ENCODE results near the gene SLC10A4.
"Not testable (repeated sequence)": the region's sequence is repeated elsewhere in the genome, so short reads cannot be mapped to it uniquely, and the experiment has no call there.

SLC10A4 gene, protein sequence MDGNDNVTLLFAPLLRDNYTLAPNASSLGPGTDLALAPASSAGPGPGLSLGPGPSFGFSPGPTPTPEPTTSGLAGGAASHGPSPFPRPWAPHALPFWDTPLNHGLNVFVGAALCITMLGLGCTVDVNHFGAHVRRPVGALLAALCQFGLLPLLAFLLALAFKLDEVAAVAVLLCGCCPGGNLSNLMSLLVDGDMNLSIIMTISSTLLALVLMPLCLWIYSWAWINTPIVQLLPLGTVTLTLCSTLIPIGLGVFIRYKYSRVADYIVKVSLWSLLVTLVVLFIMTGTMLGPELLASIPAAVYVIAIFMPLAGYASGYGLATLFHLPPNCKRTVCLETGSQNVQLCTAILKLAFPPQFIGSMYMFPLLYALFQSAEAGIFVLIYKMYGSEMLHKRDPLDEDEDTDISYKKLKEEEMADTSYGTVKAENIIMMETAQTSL

DNA sequence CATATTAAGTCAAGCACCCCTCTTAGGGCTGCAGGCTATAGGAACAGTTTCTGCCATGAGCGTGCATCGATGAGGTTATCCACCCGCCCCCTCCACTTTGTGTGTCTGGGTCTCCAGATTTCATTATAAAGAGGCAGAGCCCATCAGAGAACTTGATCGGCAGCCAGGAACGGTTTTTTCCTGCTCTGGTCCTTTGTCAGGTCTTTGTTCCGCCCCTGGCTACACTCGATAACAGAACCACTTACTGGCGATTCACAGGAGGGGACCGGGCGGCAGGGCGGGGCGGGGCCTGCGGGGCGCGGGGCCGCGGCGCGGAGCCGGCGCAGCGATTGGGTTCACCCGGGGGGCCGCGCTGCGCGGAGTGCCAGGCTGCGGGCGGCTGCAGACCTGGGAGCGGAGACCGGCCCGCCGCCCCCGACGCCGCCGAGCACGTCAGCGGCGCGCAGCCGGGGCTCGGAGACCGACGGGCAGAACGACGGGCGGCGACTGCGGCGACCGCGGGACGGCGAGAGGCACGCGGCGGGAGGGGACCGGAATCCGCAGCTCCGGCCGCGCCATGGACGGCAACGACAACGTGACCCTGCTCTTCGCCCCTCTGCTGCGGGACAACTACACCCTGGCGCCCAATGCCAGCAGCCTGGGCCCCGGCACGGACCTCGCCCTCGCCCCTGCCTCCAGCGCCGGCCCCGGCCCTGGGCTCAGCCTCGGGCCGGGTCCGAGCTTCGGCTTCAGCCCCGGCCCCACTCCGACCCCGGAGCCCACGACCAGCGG, at the start of gene SLC10A4:
Gene SLC10A4 (plus strand): TSS at position 338 of the 771 bp plus-strand sequence. CDS start 219 bp downstream, at position 557.
- Mint-ChIP-seq H3K36me3 (peaks cover 0 to 3% of the 10 kb centered on the region in 2 donors), H3K4me3 (peak within 1 kb of the TSS; percentile 66 to 74), H3K9me3 (peaks cover 0 to 3% of the 10 kb centered on the region in 2 donors), H3K4me1 (peaks cover 9 to 15% of the 10 kb centered on the region in 2 donors), H3K27ac (peak within 1 kb of the TSS; percentile 63), H3K27me3 (peaks cover 46 to 52% of the 10 kb centered on the region in 2 donors)
- DNase-seq (no peak), ATAC-seq (replicated peaks) (peak; percentile 25 to 36)

DNA sequence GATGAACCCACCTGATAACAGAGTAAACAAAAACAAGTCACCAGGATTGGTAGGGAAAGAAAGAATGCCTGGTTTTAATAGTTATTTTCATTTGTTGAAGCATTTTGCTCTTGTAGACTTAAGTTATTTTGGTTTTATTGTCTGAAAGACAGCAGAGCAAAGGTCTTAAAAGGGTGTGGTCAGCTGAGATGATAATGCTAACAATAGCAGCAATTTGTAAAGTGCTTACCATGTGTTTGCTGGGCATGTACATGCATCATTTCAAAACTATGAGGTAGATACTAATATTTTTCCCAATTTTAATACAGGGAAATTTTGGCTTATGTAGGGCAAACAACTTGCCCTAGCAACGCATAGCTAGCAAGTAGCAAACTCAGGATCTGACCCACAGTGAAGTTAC, 46.8 kb upstream of the SLC10A4 start:
- DNase-seq: no peak
- H3K27me3 Mint-ChIP-seq: no peaks in the 10 kb centered on the region
- no peak for ATAC-seq (replicated peaks)
- H3K4me3 Mint-ChIP-seq: no peak overlapping the region
- H3K36me3 Mint-ChIP-seq: peaks cover 2 to 4% of the 10 kb centered on the region in 2 donors
- no peak overlapping the region for H3K27ac Mint-ChIP-seq
- peaks cover 4% of the 10 kb centered on the region in 2 donors for H3K9me3 Mint-ChIP-seq
- H3K4me1 Mint-ChIP-seq: peaks cover 6 to 13% of the 10 kb centered on the region in 2 donors

DNA sequence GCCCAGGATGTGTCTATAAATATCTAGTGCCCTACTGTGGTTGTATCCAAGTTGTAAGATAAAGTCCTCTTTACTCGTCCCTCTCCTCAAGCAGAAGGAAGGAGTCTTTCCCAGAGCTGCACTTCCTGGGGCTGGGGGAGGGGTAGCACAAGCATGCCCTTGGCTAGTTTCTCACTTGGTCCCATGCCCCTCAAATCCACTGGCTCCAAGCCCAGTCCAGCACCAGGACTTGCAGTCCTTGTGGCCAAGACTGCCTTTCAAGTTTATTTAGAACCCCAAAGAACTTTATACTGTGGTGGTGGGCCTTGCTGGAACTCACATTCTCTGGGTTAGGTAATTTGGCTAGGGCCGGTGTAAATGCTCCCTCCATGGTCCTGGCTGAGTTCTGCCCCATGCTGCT, 43.2 kb upstream of the SLC10A4 start:
- peaks cover 4% of the 10 kb centered on the region in 2 donors for H3K9me3 Mint-ChIP-seq
- peaks cover 2 to 4% of the 10 kb centered on the region in 2 donors for H3K36me3 Mint-ChIP-seq
- H3K4me3 Mint-ChIP-seq: no peak overlapping the region
- no peak overlapping the region for H3K27ac Mint-ChIP-seq
- no peak for ATAC-seq (replicated peaks)
- H3K27me3 Mint-ChIP-seq: no peaks in the 10 kb centered on the region
- peaks cover 3 to 5% of the 10 kb centered on the region in 2 donors for H3K4me1 Mint-ChIP-seq
- no peak for DNase-seq

DNA sequence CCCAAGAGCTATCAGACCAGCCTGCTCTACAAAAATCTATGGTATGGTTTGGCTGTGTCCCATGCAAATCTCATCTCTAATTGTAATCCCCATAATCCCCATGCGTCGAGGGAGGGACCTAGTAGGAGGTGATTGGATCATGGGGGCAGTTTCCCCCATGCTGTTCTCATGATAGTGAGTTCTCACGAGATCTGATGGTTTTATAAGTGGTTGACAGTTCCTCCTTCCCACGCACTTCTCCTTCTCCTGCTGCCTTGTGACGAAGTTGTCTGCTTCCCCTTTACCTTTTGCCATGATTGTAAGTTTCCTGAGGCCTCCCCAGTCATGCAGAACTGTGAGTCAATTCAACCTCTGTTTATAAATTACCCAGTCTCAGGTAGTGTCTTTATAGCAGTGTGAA, 42.2 kb upstream of the SLC10A4 start:
- not testable (repeated sequence) for H3K27me3 Mint-ChIP-seq, DNase-seq, H3K4me1 Mint-ChIP-seq, H3K36me3 Mint-ChIP-seq, H3K4me3 Mint-ChIP-seq, H3K9me3 Mint-ChIP-seq
- peak; percentile 33 to 47 for ATAC-seq (replicated peaks)
- peak overlapping the region; percentile 11 for H3K27ac Mint-ChIP-seq

DNA sequence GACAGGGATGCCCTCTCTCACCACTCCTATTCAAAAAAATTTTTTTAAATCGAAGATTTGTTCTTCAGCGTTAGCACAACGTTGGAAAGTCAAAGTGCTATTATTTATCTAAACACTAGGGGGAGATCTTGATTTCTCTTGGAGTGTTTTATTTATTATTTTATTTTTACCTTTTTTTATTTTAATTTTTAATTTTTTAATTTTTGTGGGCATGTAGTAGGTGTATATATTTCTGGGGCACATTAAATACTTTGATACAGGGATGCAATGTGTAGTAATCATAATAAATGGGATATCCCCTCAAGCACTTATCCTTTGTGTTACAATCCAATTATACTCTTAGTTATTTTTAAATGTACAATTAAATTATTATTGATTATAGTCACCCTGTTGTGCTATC, 37.4 kb upstream of the SLC10A4 start:
- no peak overlapping the region for H3K27ac Mint-ChIP-seq
- H3K4me1 Mint-ChIP-seq: peaks cover 0 to 3% of the 10 kb centered on the region in 2 donors
- DNase-seq (no peak), ATAC-seq (replicated peaks) (no peak)
- peaks cover 3 to 4% of the 10 kb centered on the region in 2 donors for H3K9me3 Mint-ChIP-seq
- H3K4me3 Mint-ChIP-seq: no peak overlapping the region
- H3K27me3 Mint-ChIP-seq: no peaks in the 10 kb centered on the region
- H3K36me3 Mint-ChIP-seq: peaks cover 2 to 4% of the 10 kb centered on the region in 2 donors

DNA sequence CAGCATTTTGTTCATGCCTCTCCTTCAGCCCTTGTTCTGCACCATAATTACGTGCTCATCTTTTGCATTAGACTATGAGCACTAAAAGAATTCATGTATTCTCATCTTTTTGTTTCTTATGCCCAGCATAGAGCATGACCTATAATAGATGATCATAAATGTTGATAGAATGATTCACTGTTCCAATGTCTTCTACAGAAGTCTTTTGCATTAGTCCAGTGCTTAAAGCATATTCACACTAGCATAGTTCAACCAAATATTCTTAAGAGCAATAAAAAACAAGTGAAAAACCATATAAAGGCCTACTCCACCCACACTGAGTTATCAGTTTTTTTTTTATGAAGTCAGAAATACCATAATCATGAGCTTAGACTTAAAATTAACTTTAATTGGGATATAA, 36.5 kb upstream of the SLC10A4 start:
- no peaks in the 10 kb centered on the region for H3K36me3 Mint-ChIP-seq
- no peak overlapping the region for H3K27ac Mint-ChIP-seq
- no peak overlapping the region for H3K4me3 Mint-ChIP-seq
- no peaks in the 10 kb centered on the region for H3K4me1 Mint-ChIP-seq
- no peaks in the 10 kb centered on the region for H3K9me3 Mint-ChIP-seq
- no peaks in the 10 kb centered on the region for H3K27me3 Mint-ChIP-seq
- DNase-seq (no peak), ATAC-seq (replicated peaks) (no peak)

DNA sequence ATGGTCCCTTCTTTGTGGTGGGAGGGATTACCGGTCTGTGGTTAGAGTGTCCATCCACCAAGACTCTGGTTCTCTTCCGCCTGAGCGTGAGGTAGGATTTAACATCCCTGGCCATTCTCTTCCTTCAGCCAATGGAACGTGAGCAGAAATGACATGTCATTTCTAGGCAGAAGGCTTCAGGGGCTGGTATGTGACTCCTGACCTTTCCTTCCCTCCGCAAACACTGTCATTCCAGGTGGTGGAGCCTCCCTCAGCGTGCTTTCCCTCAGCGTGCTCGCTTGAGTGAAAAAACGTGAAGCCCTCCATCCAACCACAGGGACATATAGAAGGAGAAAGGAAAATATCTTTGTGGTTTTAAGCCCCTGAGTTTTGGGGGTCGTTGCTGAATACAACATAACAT, 34.0 kb upstream of the SLC10A4 start:
- no peak overlapping the region for H3K4me3 Mint-ChIP-seq
- H3K27ac Mint-ChIP-seq: no peak overlapping the region
- no peaks in the 10 kb centered on the region for H3K27me3 Mint-ChIP-seq
- H3K36me3 Mint-ChIP-seq: no peaks in the 10 kb centered on the region
- H3K9me3 Mint-ChIP-seq: no peaks in the 10 kb centered on the region
- DNase-seq (no peak), ATAC-seq (replicated peaks) (no peak)
- no peaks in the 10 kb centered on the region for H3K4me1 Mint-ChIP-seq

DNA sequence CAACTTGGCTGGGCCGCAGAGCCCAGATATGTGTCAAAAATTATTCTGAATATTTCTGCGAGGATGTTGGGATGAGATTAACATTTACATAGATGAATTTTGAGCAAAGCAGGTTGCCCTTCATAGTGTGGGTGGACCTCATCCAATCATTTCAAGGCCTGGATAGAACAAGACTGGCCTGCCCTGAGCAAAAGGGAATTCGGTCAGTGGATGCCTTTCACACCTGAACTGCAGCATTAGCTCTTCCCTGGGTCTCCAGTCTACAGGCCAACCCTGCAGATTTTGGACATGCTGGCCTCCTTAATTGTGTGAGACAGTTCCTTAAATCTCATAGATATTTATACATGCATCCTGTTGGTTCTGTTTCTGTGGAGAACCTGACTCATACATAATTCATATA, 32.4 kb upstream of the SLC10A4 start:
- no peak for ATAC-seq (replicated peaks)
- H3K4me3 Mint-ChIP-seq: no peak overlapping the region
- H3K27ac Mint-ChIP-seq: no peak overlapping the region
- no peaks in the 10 kb centered on the region for H3K9me3 Mint-ChIP-seq
- H3K27me3 Mint-ChIP-seq: no peaks in the 10 kb centered on the region
- H3K4me1 Mint-ChIP-seq: no peaks in the 10 kb centered on the region
- no peaks in the 10 kb centered on the region for H3K36me3 Mint-ChIP-seq
- DNase-seq: no peak

DNA sequence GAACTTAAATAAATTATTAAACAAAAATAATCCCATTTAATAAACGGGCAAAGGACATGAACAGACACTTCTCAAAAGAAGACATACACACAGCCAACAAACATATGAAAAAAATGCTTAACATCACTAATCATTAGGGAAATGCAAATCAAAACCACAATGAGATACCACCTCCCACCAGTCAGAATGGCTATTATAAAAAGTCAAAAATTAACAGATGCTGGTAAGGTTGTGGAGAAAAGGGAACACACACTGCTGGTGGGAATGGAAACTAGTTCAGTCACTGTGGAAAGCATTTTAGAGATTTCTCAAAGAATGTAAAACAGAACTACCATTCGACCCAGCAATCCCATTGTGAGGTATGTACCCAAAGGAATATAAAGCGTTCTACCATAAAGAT, 31.5 kb upstream of the SLC10A4 start:
- H3K4me3 Mint-ChIP-seq; H3K4me1 Mint-ChIP-seq; H3K9me3 Mint-ChIP-seq; ATAC-seq (replicated peaks); H3K36me3 Mint-ChIP-seq; DNase-seq; H3K27me3 Mint-ChIP-seq; H3K27ac Mint-ChIP-seq: not testable (repeated sequence)

DNA sequence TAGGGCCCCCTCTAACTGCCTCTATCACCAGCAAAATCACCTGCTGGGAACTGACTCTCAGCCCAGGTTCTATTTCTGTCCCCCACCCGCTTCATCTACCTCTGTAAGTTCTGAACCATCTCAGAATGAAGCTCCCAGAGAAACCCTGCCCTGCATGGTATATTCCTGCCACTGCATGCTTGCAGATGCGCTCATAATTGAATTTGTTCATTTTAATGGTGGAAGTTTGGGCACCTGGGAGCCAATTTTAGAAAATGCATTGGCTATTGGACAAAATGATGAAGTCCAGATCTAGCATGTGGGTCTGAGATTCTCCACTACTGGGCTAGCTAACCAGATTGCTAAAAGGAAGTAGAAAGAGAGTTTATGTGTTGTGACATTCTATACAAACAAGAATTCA, 28.6 kb upstream of the SLC10A4 start:
- ATAC-seq (replicated peaks): no peak
- no peak overlapping the region for H3K4me3 Mint-ChIP-seq
- no peaks in the 10 kb centered on the region for H3K27me3 Mint-ChIP-seq
- H3K4me1 Mint-ChIP-seq: no peaks in the 10 kb centered on the region
- no peak overlapping the region for H3K27ac Mint-ChIP-seq
- peaks cover 0 to 4% of the 10 kb centered on the region in 2 donors for H3K36me3 Mint-ChIP-seq
- peaks cover 4% of the 10 kb centered on the region in 2 donors for H3K9me3 Mint-ChIP-seq
- DNase-seq: no peak

DNA sequence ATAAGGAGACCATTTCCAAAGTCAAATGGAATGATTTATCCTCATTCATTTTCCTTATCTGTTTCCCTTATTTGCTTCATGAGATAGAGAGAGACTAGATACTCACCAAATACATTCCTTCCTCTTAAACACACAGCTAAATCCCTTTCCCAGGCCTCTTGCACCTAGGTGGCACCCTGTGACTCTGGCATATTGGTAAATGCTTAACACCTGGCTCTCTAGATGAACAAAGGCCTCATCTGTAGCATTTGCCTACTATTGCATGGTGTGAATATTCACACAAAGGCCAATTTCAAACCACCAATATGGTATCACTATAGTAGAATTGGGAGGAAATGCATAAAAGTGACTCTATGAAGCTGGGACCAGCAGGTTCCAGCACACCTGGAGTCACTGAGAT, 22.1 kb upstream of the SLC10A4 start:
- no peaks in the 10 kb centered on the region for H3K4me1 Mint-ChIP-seq
- H3K9me3 Mint-ChIP-seq: peaks cover 4 to 9% of the 10 kb centered on the region in 2 donors
- no peaks in the 10 kb centered on the region for H3K27me3 Mint-ChIP-seq
- no peak overlapping the region for H3K4me3 Mint-ChIP-seq
- H3K27ac Mint-ChIP-seq: no peak overlapping the region
- DNase-seq (no peak), ATAC-seq (replicated peaks) (no peak)
- H3K36me3 Mint-ChIP-seq: peaks cover 0 to 4% of the 10 kb centered on the region in 2 donors

DNA sequence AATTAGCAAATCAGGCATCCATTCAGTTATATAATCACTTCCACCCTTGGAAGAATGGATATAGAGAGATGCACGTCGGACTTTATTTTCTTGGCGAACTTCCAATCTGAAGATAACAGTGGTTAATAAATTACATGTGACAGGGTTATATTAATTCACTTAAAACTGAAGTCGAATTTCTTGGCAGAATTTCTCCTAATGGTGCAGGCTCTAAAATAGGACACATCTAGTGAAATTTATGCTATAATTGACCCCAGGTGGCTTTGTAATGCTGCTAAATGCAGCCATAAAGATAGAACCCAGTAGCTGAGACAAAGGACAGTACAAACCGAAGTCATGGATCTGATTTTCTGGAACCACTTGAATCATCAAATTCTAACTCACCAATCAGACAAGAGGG, 20.8 kb upstream of the SLC10A4 start:
- Mint-ChIP-seq H3K4me1 (peaks cover 2 to 3% of the 10 kb centered on the region in 2 donors), H3K4me3 (no peak overlapping the region), H3K36me3 (peaks cover 0 to under 1% of the 10 kb centered on the region in 2 donors), H3K27me3 (no peaks in the 10 kb centered on the region), H3K9me3 (peaks cover 0 to 7% of the 10 kb centered on the region in 2 donors), H3K27ac (no peak overlapping the region)
- ATAC-seq (replicated peaks) (no peak), DNase-seq (no peak)

DNA sequence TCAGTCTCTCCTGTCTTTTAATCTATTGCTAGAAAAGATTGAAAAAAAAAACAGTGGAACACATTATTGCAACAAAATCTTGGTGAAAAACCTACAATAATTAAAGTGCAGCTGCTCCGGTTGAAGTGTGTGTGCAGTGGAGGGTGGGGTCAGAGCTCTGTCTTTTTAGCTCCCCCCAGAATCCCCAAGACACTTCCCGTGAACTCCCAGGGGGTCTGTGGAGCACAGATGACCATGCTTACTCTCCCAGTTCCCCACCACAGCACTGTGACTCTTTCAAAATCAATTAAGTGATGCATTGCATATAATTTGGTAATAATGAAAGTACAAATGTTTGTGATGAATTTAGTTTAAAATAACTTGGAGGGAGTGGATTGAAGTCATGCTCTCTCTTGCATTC, 15.7 kb upstream of the SLC10A4 start:
- Mint-ChIP-seq H3K4me3 (no peak overlapping the region), H3K27ac (no peak overlapping the region), H3K27me3 (peaks cover 13 to 14% of the 10 kb centered on the region in 2 donors), H3K9me3 (peaks cover 0 to 5% of the 10 kb centered on the region in 2 donors), H3K36me3 (no peaks in the 10 kb centered on the region), H3K4me1 (peaks cover 5 to 9% of the 10 kb centered on the region in 2 donors)
- DNase-seq: no peak
- ATAC-seq (replicated peaks): peak; percentile 75 to 84

DNA sequence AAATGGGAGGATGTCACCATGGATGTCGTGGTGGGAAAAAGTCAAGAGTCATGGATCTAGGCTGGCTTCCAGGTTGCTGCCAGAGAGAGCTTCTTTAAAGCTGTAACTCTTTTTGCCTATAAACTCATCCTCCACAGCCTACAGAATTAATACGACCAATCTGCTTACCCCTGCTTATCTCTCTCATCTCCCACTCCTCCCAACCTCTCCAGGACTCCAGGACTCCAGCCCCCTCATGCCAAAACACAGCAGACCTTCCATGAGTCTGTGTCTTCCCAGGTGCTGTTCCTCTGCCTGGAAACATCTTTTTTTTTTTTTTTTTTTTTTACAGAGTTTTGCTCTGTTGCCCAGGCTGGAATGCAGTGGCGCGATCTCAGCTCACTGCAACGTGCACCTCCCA, 15.3 kb upstream of the SLC10A4 start:
- Mint-ChIP-seq H3K4me3 (no peak overlapping the region), H3K4me1 (peaks cover 5 to 9% of the 10 kb centered on the region in 2 donors), H3K36me3 (no peaks in the 10 kb centered on the region), H3K27me3 (peaks cover 13 to 14% of the 10 kb centered on the region in 2 donors), H3K27ac (no peak overlapping the region), H3K9me3 (peaks cover 0 to 5% of the 10 kb centered on the region in 2 donors)
- ATAC-seq (replicated peaks): no peak
- no peak for DNase-seq

DNA sequence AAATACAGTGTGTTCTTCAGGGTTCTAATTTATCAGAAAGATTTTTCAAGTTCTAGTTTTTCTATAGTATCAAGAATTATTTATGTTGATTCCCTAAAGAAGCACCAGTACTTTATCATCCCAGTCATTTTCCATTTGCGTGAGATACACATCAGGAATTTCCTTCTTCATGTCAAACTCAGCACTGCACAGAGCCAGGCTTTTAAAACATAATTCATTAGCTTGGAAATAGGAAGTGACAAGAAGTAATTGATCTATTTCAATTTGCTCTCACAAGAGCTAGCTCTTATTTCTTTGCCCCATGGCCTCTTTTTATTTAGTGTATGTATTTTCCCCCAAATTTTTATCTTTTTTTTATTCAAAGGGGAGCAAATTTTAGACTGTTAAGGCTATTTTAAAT, 13.0 kb upstream of the SLC10A4 start:
- peaks cover 5 to 9% of the 10 kb centered on the region in 2 donors for H3K4me1 Mint-ChIP-seq
- no peak overlapping the region for H3K4me3 Mint-ChIP-seq
- no peak for ATAC-seq (replicated peaks)

More for the DNA sequence above, 13.0 kb upstream of the SLC10A4 start:
- no peak for DNase-seq
- no peaks in the 10 kb centered on the region for H3K36me3 Mint-ChIP-seq
- H3K27me3 Mint-ChIP-seq: peaks cover 13 to 14% of the 10 kb centered on the region in 2 donors
- H3K9me3 Mint-ChIP-seq: no peaks in the 10 kb centered on the region
- no peak overlapping the region for H3K27ac Mint-ChIP-seq

All from stimulated activated naive B cell treated with anti-CD40 and anti-IgM and Interleukin-4, amounts not matched to agents 10 μg/mL and 1 μg/mL and 100 μg/mL, for 72 hours (primary cell).